A673 (cell line): ENCODE measurements around the gene SMOC1.

Experiments
- CTCF ChIP-seq: fragments of 300-800, 200-600 bp; sonication (generic); conservative IDR thresholded peaks from 2 replicates; pipeline ENCODE4 v1.5.1; 2017; ENCODE audit warnings: low read depth, mild to moderate bottlenecking, antibody characterized with exemption, low read length, moderate library complexity, mixed read lengths
- EZH2 ChIP-seq: fragments of 200-600 bp; sonication (generic); IDR thresholded peaks from 2 replicates; pipeline ENCODE4 v1.6.1; 2017; ENCODE audit warnings: borderline replicate concordance, low read depth, mild to moderate bottlenecking, mixed read lengths, antibody characterized with exemption, low read length; ENCODE audit not compliant: poor library complexity, severe bottlenecking

- no peak for TF ChIP-seq CTCF
- no peak for TF ChIP-seq EZH2
Measured at GRCh38 chr14:70005281-70005805, 126.1 kb downstream of the SMOC1 start.
